CD8-positive, alpha-beta memory T cell (primary cell): ENCODE data around the gene CYLC2. TPM values are rescaled to one million over a fixed set of nuclear protein-coding genes. Genes with fewer than 3 reads are reported as not detected.

ENCODE experiments used
- CTCF ChIA-PET: fragments of 350-600 bp; sonication (Branson Sonifier 250); formaldehyde crosslinking; loops from one replicate; lab custom pipeline; 2021; ENCODE audit warnings: antibody characterized with exemption; lab: Charles Lee
- POLR2A ChIA-PET: fragments of 350-600 bp; sonication (Branson Sonifier 250); formaldehyde crosslinking; loops from one replicate; lab custom pipeline; 2021; ENCODE audit warnings: antibody characterized with exemption; lab: Charles Lee
- DNase-seq, 5 donors: peaks; one replicate each; pipeline versions ENCODE4 v3.0.0 to v3.0.0-alpha.2; 2020 to 2022; ENCODE audit warnings: mixed read lengths in 1 of 5
- H3K27ac ChIP-seq: one replicate; pipeline ENCODE4 v1.7.0; 2013; ENCODE audit warnings: low read depth, mild to moderate bottlenecking, low read length, moderate library complexity
- H3K27me3 ChIP-seq: 2 replicates; pipeline ENCODE4 v1.7.0; 2013; ENCODE audit warnings: low read length, mild to moderate bottlenecking; ENCODE audit not compliant: insufficient read depth, poor library complexity, severe bottlenecking
- H3K36me3 ChIP-seq: 2 replicates; pipeline ENCODE4 v1.7.0; 2013; ENCODE audit warnings: mild to moderate bottlenecking, low read length, moderate library complexity; ENCODE audit not compliant: insufficient read depth
- H3K4me1 ChIP-seq: 2 replicates; pipeline ENCODE4 v1.7.0; 2013; ENCODE audit warnings: mild to moderate bottlenecking, low read length, moderate library complexity; ENCODE audit not compliant: insufficient read depth
- H3K4me3 ChIP-seq: 2 replicates; pipeline ENCODE4 v1.7.0; 2013; ENCODE audit warnings: mild to moderate bottlenecking, low read length
- H3K9me3 ChIP-seq: 2 replicates; pipeline ENCODE4 v1.7.0; 2013; ENCODE audit warnings: mild to moderate bottlenecking, low read length
- H3K27ac Mint-ChIP-seq, 8 donors: one replicate each; pipeline ENCODE4 v1.8.0; 2020 to 2021; ENCODE audit warnings: mixed read lengths in 8 of 8, mild to moderate bottlenecking in 6 of 8, inconsistent platforms in 3 of 8, moderate library complexity in 3 of 8
- H3K27me3 Mint-ChIP-seq, 2 donors: one replicate each; pipeline ENCODE4 v1.8.0; 2020 to 2021; ENCODE audit warnings: mixed read lengths in 2 of 2, mild to moderate bottlenecking in 1 of 2, moderate library complexity in 1 of 2
- H3K36me3 Mint-ChIP-seq, 3 donors: one replicate each; pipeline ENCODE4 v1.8.0; 2020 to 2021; ENCODE audit warnings: mixed read lengths in 3 of 3, inconsistent platforms in 1 of 3, mild to moderate bottlenecking in 1 of 3
- H3K4me1 Mint-ChIP-seq, 3 donors: one replicate each; pipeline ENCODE4 v1.8.0; 2020 to 2021; ENCODE audit warnings: mixed read lengths in 3 of 3, inconsistent platforms in 1 of 3, mild to moderate bottlenecking in 1 of 3
- H3K4me3 Mint-ChIP-seq, 7 donors: one replicate each; pipeline ENCODE4 v1.8.0; 2020 to 2021; ENCODE audit warnings: mixed read lengths in 7 of 7, mild to moderate bottlenecking in 6 of 7, moderate library complexity in 4 of 7, inconsistent platforms in 2 of 7
- H3K9me3 Mint-ChIP-seq, 5 donors: one replicate each; pipeline ENCODE4 v1.8.0; 2020 to 2022; ENCODE audit warnings: mixed read lengths in 5 of 5, mild to moderate bottlenecking in 3 of 5, moderate library complexity in 2 of 5, inconsistent platforms in 1 of 5
- polyA plus RNA-seq: library from polyadenylated mRNA; unstranded; fragments of 300-500 nt; fragmentation: Illumina TruSeq; gene quantifications from one replicate; pipeline ENCODE4 v1.2.3, GENCODE V29; 2021
- total RNA-seq, 2 experiments: library from RNA; stranded (reverse); gene quantifications; one replicate each; pipeline ENCODE4 v1.2.3, GENCODE V29; 2021

Gene CYLC2
- total and polyA plus RNA-seq, 3 experiments from 2014 or later: not detected

- no peaks in the 10 kb centered on the region for H3K36me3 Mint-ChIP-seq
- H3K4me3 Mint-ChIP-seq: no peak overlapping the region
- Histone ChIP-seq H3K36me3 (no peaks in the 10 kb centered on the region), H3K27ac (no peak overlapping the region), H3K4me1 (no peaks in the 10 kb centered on the region), H3K27me3 (no peaks in the 10 kb centered on the region), H3K4me3 (no peak overlapping the region), H3K9me3 (no peaks in the 10 kb centered on the region)
- H3K4me1 Mint-ChIP-seq: no peaks in the 10 kb centered on the region
- no peaks in the 10 kb centered on the region for H3K27me3 Mint-ChIP-seq
- no peak for DNase-seq
- no peak overlapping the region for H3K27ac Mint-ChIP-seq
- H3K9me3 Mint-ChIP-seq: peaks cover 8 to 38% (median 12%) of the 10 kb centered on the region in 5 donors
- CTCF ChIA-PET: no interaction called here
- POLR2A ChIA-PET: no interaction called here
Observed at GRCh38 chr9:102986425-102986824, 8.7 kb upstream of the CYLC2 start.

DNA sequence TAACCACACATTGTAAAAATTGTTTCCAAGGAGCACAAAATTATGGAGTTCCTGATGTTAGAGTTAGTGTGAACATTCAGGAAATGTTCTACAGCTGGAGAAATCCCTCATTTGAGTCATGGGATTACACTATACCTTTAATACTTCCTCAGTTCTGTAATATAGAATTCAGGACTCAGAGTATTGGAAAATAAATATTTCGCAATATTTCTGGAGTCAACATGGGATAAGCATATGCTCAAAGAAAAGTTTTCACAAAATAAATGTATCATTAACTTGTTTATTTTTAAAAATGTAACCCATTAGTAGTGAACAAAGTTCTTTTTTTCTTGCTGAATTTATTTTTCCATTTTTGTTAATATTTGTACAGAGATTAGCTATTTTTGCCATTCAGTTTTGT lies 8.6 kb downstream of the CYLC2 start:
- DNase-seq: no peak
- Histone ChIP-seq H3K4me1 (no peaks in the 10 kb centered on the region), H3K27ac (no peak overlapping the region), H3K27me3 (no peaks in the 10 kb centered on the region), H3K9me3 (no peaks in the 10 kb centered on the region), H3K36me3 (no peaks in the 10 kb centered on the region), H3K4me3 (no peak overlapping the region)
- Mint-ChIP-seq H3K4me1 (no peaks in the 10 kb centered on the region), H3K27me3 (no peaks in the 10 kb centered on the region), H3K36me3 (no peaks in the 10 kb centered on the region), H3K9me3 (peaks cover 2 to 23% (median 7%) of the 10 kb centered on the region in 5 donors), H3K4me3 (no peak overlapping the region), H3K27ac (no peak overlapping the region)
- ChIA-PET CTCF (no interaction called here), POLR2A (no interaction called here)

DNA sequence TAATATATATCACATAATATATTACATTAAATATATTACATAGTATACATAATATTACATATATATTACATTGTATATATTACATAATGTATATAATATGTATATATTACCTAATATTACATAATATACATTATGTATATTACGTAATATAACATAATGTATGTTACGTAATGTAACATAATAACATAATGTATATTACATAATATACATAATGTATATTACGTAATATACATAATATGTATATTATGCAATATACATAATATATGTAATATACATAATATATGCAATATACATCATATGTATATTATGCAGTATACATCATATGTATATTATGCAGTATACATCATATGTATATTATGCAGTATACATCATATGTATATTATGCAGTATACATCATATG lies 19.1 kb downstream of the CYLC2 start:
- no peaks in the 10 kb centered on the region for H3K27me3 Mint-ChIP-seq
- H3K4me3 Mint-ChIP-seq: no peak overlapping the region
- H3K4me1 ChIP-seq: no peaks in the 10 kb centered on the region
- no peak overlapping the region for H3K27ac Mint-ChIP-seq
- ChIA-PET CTCF (no interaction called here), POLR2A (no interaction called here)
- H3K9me3 Mint-ChIP-seq: peaks cover 0 to 21% (median 0%) of the 10 kb centered on the region in 5 donors
- H3K36me3 Mint-ChIP-seq: no peaks in the 10 kb centered on the region
- no peaks in the 10 kb centered on the region for H3K9me3 ChIP-seq
- H3K4me3 ChIP-seq: no peak overlapping the region
- H3K27me3 ChIP-seq: no peaks in the 10 kb centered on the region
- DNase-seq: no peak
- H3K27ac ChIP-seq: no peak overlapping the region
- H3K4me1 Mint-ChIP-seq: no peaks in the 10 kb centered on the region
- no peaks in the 10 kb centered on the region for H3K36me3 ChIP-seq

DNA sequence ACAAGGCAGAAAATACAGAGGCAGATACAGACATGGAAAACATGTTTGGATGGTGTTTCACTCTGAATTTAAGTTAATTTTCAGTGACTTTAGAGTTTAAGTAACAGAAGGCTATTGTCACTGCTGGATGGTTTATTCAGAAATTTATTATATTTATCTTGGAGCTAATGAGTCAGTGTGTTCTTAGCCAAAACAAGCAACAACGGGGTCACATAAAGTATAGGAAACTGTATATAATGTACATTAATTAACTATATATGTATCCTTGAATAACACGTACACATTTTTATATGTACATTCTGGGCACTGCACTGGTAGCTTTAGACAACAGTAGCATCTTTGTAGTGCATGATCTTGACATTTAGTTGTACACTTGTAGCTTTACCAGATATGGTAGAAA lies 30.7 kb downstream of the CYLC2 start:
- no peaks in the 10 kb centered on the region for H3K36me3 Mint-ChIP-seq
- no peak overlapping the region for H3K27ac ChIP-seq
- no peaks in the 10 kb centered on the region for H3K27me3 ChIP-seq
- H3K36me3 ChIP-seq: no peaks in the 10 kb centered on the region
- H3K4me1 Mint-ChIP-seq: no peaks in the 10 kb centered on the region
- CTCF ChIA-PET: interaction anchor here (1.2 kb wide), 1 partner anchor 16 kb away, joined by 3 read pairs; no protein-coding TSS in a partner anchor
- H3K27me3 Mint-ChIP-seq: peaks cover 0 to 1% of the 10 kb centered on the region in 2 donors
- H3K4me3 Mint-ChIP-seq: no peak overlapping the region
- POLR2A ChIA-PET: no interaction called here
- peaks cover 3 to 16% (median 11%) of the 10 kb centered on the region in 5 donors for H3K9me3 Mint-ChIP-seq
- DNase-seq: no peak
- no peak overlapping the region for H3K27ac Mint-ChIP-seq
- no peak overlapping the region for H3K4me3 ChIP-seq
- no peaks in the 10 kb centered on the region for H3K4me1 ChIP-seq
- H3K9me3 ChIP-seq: no peaks in the 10 kb centered on the region

DNA sequence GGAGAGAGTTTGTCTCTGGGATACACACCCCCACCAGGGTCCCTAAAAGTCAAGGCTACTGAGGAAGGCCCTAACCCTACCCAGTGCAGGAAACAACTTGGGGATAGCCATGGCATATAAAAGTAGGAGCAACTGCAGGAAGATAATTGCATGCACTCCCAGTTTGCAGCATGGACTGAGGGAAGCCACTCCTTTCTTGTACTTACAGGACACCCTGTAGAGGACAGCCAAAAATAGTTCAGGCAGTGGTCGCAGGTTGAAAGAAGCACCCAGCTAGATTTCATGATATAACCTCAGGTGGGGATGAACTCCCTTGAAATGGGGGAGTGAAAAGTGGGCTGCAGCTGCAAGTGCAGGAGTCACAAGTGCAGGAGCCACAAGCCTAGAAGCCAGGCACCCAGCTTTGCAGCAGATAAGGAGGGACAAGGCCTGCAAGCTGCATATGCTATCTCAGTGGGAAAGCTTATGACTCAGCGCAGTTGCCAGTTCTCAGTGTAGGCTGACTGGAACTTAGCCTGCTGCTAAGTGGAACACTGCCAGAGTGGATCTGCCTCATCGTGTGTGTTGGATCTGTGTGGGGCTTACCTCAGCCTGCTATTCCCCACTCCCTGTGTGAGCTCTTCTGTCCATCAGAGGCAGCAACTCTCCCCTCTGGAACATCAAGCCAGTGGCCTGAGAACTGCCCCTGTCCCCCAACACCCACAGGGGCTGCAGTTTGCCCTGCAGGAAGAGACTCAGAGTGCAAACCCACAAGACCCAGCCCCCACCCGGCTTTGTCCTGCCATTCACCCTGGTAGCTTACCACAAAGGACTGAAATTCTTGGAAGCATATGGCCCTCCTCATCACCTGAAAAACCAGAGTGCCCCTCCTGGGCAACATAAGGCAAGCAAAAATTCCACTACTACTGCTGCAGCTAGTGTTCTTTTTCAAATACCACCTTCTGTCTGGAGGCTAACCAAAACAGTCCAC lies 42.7 kb downstream of the CYLC2 start:
- H3K9me3 Mint-ChIP-seq: peaks cover 0 to 25% (median 9%) of the 10 kb centered on the region in 5 donors
- Histone ChIP-seq H3K4me3 (no peak overlapping the region), H3K4me1 (no peaks in the 10 kb centered on the region), H3K27me3 (no peaks in the 10 kb centered on the region), H3K9me3 (no peaks in the 10 kb centered on the region), H3K27ac (no peak overlapping the region), H3K36me3 (no peaks in the 10 kb centered on the region)
- no peaks in the 10 kb centered on the region for H3K36me3 Mint-ChIP-seq
- POLR2A ChIA-PET: no interaction called here
- H3K4me1 Mint-ChIP-seq: no peaks in the 10 kb centered on the region
- CTCF ChIA-PET: no interaction called here
- DNase-seq: no peak
- H3K4me3 Mint-ChIP-seq: no peak overlapping the region
- no peaks in the 10 kb centered on the region for H3K27me3 Mint-ChIP-seq
- H3K27ac Mint-ChIP-seq: peak overlapping the region in 1 of 8 donors; percentile 3

- H3K4me1 ChIP-seq: no peaks in the 10 kb centered on the region
- Mint-ChIP-seq H3K4me1 (no peaks in the 10 kb centered on the region), H3K36me3 (no peaks in the 10 kb centered on the region), H3K27ac (no peak overlapping the region), H3K4me3 (no peak overlapping the region), H3K27me3 (no peaks in the 10 kb centered on the region), H3K9me3 (peaks cover 0 to 36% (median 12%) of the 10 kb centered on the region in 5 donors)
- DNase-seq: no peak
- H3K27ac ChIP-seq: no peak overlapping the region
- no peak overlapping the region for H3K4me3 ChIP-seq
- ChIA-PET POLR2A (no interaction called here), CTCF (interaction anchor here (1.0 kb wide), 1 partner anchor 16 kb away, joined by 3 read pairs; no protein-coding TSS in a partner anchor)
- no peaks in the 10 kb centered on the region for H3K27me3 ChIP-seq
- no peaks in the 10 kb centered on the region for H3K36me3 ChIP-seq
- no peaks in the 10 kb centered on the region for H3K9me3 ChIP-seq
Observed at GRCh38 chr9:103041961-103042360, 46.8 kb downstream of the CYLC2 start.
